Smooth muscle cell (in vitro differentiated cells): ENCODE results near the gene SARDH. TPM values are rescaled to one million over a fixed set of nuclear protein-coding genes. Genes with fewer than 3 reads are reported as not detected.

ENCODE experiments used
- DNase-seq: peaks from one replicate; lab custom pipeline; 2025; ENCODE audit not compliant: unreplicated experiment; lab: John Stamatoyannopoulos, UW
- H2AFZ ChIP-seq: fragments of 200-600 bp; sonication (generic); 2 replicates; pipeline ENCODE4 v1.6.0; 2016; ENCODE audit warnings: antibody characterized with exemption, low read depth, mild to moderate bottlenecking
- H3F3A ChIP-seq: fragments of 200-600 bp; sonication (generic); 2 replicates; pipeline ENCODE4 v1.6.0; 2017; ENCODE audit warnings: antibody characterized with exemption, low read depth
- H3K27ac ChIP-seq: fragments of 200-600 bp; sonication (generic); 2 replicates; pipeline ENCODE4 v1.5.1; 2016; ENCODE audit warnings: low read depth, mild to moderate bottlenecking
- H3K27me3 ChIP-seq: fragments of 200-600 bp; sonication (generic); 2 replicates; pipeline ENCODE4 v1.6.1; 2016; ENCODE audit warnings: low read depth, mild to moderate bottlenecking
- H3K36me3 ChIP-seq: fragments of 200-600 bp; sonication (generic); 2 replicates; pipeline ENCODE4 v1.5.1; 2016; ENCODE audit warnings: low read depth
- H3K4me1 ChIP-seq: fragments of 200-600 bp; sonication (generic); 2 replicates; pipeline ENCODE4 v1.5.1; 2016; ENCODE audit warnings: low read depth
- H3K4me2 ChIP-seq: fragments of 200-600 bp; sonication (generic); 2 replicates; pipeline ENCODE4 v1.6.0; 2016; ENCODE audit warnings: mild to moderate bottlenecking
- H3K4me3 ChIP-seq: fragments of 200-600 bp; sonication (generic); 2 replicates; pipeline ENCODE4 v1.5.1; 2016; ENCODE audit warnings: mild to moderate bottlenecking
- H3K79me2 ChIP-seq: fragments of 200-600 bp; sonication (generic); 2 replicates; pipeline ENCODE4 v1.6.0; 2016; ENCODE audit warnings: low read depth, mild to moderate bottlenecking
- H3K9ac ChIP-seq: fragments of 200-600 bp; sonication (generic); 2 replicates; pipeline ENCODE4 v1.6.0; 2016; ENCODE audit warnings: low read depth
- H3K9me3 ChIP-seq: fragments of 200-600 bp; sonication (generic); replicated peaks from 2 replicates; pipeline ENCODE4 v1.5.1; 2016; ENCODE audit warnings: low read depth
- H4K20me1 ChIP-seq: fragments of 200-600 bp; sonication (generic); 2 replicates; pipeline ENCODE4 v1.6.0; 2016; ENCODE audit warnings: low read depth
- WGBS: methylation state at CpG from one replicate; pipeline ENCODE4 v1.1.7; 2016; ENCODE audit warnings: low lambda C conversion rate; 5-methylcytosine and 5-hydroxymethylcytosine counted together
- polyA plus RNA-seq: library from polyadenylated mRNA; unstranded; fragments of >200 nt; fragmentation: Nextera tagmentation; extraction: Ambion mirVana; gene quantifications from 2 replicates; pipeline ENCODE4 v1.2.1, GENCODE V29; 2016
- total RNA-seq: library from RNA; depleted of rRNA; stranded (reverse); fragments of >200 nt; gene quantifications from 2 replicates; pipeline ENCODE4 v1.2.3, GENCODE V29; 2014
- TF ChIP-seq, protein P1 (sequence below): fragments of 200-600 bp; sonication (generic); IDR thresholded peaks from 2 replicates; pipeline ENCODE4 v1.5.1; 2017; ENCODE audit warnings: borderline replicate concordance, mild to moderate bottlenecking, antibody characterized with exemption; ENCODE audit not compliant: insufficient read depth, poor library complexity, severe bottlenecking

Gene SARDH
- total and polyA plus RNA-seq, 2 experiments from 2014 or later: 3.3 to 10.1 TPM

DNA sequence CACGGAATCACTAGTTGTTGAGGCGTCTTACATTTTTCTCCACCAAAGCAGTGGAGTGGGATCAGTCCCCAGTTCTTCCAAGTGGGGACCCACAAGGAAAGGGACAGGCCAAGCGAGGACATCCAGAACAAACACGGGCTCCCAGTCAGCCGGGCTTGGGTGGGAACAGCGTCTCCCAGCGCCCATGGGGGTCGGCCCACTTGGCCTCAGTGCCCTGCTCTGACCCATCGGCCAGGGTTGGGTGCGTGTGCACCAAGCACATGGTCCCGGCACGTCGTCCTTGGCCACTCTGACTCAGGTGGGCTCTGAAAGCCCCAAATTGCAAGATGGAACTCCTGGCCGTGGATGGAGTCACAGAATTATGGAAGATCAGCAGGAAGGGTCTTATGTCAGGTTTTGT is 64.1 kb downstream of the SARDH start:
- Histone ChIP-seq H3K4me1 (no peaks in the 10 kb centered on the region), H3F3A (no peaks in the 10 kb centered on the region), H3K27ac (no peak overlapping the region), H3K36me3 (no peaks in the 10 kb centered on the region), H3K27me3 (no peaks in the 10 kb centered on the region), H3K4me2 (no peak overlapping the region), H3K4me3 (no peak overlapping the region), H3K9me3 (no peaks in the 10 kb centered on the region), H4K20me1 (no peaks in the 10 kb centered on the region), H3K79me2 (no peaks in the 10 kb centered on the region), H3K9ac (no peak overlapping the region), H2AFZ (no peak overlapping the region)
- WGBS: 96% methylated on average over 14 of the region's 14 CpGs
- DNase-seq: no peak
- TF ChIP-seq, protein P1, sequence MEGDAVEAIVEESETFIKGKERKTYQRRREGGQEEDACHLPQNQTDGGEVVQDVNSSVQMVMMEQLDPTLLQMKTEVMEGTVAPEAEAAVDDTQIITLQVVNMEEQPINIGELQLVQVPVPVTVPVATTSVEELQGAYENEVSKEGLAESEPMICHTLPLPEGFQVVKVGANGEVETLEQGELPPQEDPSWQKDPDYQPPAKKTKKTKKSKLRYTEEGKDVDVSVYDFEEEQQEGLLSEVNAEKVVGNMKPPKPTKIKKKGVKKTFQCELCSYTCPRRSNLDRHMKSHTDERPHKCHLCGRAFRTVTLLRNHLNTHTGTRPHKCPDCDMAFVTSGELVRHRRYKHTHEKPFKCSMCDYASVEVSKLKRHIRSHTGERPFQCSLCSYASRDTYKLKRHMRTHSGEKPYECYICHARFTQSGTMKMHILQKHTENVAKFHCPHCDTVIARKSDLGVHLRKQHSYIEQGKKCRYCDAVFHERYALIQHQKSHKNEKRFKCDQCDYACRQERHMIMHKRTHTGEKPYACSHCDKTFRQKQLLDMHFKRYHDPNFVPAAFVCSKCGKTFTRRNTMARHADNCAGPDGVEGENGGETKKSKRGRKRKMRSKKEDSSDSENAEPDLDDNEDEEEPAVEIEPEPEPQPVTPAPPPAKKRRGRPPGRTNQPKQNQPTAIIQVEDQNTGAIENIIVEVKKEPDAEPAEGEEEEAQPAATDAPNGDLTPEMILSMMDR: no peak

DNA sequence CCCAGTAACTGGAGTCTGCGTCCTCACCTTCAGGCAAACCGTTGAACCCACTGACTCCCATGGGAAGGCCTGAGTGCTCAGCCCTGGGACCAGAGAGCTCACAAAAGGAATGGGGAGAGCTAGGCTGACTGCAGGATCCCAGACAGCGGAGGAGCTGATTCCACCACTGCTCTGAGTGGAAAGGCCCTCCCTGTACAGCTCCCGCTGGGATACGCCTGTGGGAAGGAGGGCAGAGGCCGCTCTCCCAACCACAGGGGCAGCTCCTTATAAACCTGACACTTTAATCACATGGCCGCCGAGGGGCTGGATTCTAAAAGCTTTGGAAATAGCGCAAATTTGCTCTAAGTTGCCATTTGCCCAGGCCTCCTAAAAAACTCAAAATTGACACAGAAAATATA is 64.9 kb downstream of the SARDH start:
- H3K27ac ChIP-seq: no peak overlapping the region
- DNase-seq: no peak

DNA sequence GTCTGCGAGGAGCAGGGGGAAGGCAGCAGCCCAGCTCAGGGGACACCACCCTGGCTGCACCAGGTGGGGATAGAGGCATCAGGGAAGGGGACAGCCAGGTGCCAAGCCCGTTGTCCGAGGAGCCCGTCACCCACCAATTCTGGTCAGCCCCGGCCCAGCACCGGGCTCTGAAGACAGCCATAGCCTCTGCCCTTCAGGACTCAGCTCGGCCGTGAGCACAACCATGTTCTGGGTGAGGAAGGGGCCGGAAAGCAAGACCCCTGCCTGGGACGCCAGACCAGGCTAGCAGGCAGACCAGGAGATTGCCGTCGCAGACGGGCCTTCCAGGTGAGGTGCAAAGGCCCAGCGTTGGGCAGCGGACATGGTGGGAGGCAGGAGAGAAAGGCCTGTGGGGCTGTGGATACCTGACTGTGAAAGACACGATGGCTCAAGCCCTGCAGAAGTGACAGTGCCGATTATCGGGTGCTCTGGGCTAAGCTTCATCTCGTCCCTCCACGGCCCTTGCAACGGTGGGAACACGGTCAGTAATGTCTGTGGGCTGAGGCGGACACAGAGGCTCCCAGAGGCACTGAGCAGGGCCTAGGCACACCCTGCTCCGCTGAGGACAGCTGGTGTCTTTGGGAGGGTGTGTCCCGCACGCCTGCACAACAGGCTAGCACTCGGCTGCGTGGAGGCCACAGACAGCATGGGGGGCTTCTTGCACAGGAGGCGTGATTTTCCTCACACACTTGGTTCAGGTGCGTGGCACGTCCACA is 65.5 kb downstream of the SARDH start:
- WGBS: 96% methylated on average over 31 of the region's 31 CpGs
- TF ChIP-seq, protein P1: no peak
- H2AFZ ChIP-seq: no peak overlapping the region
- no peaks in the 10 kb centered on the region for H3F3A ChIP-seq
- no peak overlapping the region for H3K9ac ChIP-seq
- no peaks in the 10 kb centered on the region for H3K9me3 ChIP-seq
- no peaks in the 10 kb centered on the region for H3K79me2 ChIP-seq
- no peak overlapping the region for H3K27ac ChIP-seq
- DNase-seq: no peak
- H3K4me3 ChIP-seq: no peak overlapping the region
- no peak overlapping the region for H3K4me2 ChIP-seq
- no peaks in the 10 kb centered on the region for H3K4me1 ChIP-seq
- H3K36me3 ChIP-seq: no peaks in the 10 kb centered on the region
- H4K20me1 ChIP-seq: no peaks in the 10 kb centered on the region
- H3K27me3 ChIP-seq: no peaks in the 10 kb centered on the region

More for the DNA sequence above, 64.9 kb downstream of the SARDH start:
- Histone ChIP-seq H3K79me2 (no peaks in the 10 kb centered on the region), H2AFZ (no peak overlapping the region), H3K4me3 (no peak overlapping the region), H3K4me2 (no peak overlapping the region), H3K9me3 (no peaks in the 10 kb centered on the region), H3F3A (no peaks in the 10 kb centered on the region), H3K27me3 (no peaks in the 10 kb centered on the region), H3K36me3 (no peaks in the 10 kb centered on the region), H3K4me1 (no peaks in the 10 kb centered on the region), H3K9ac (no peak overlapping the region), H4K20me1 (no peaks in the 10 kb centered on the region)
- TF ChIP-seq, protein P1: no peak
- 65% methylated on average over 9 of the region's 9 CpGs for WGBS

DNA sequence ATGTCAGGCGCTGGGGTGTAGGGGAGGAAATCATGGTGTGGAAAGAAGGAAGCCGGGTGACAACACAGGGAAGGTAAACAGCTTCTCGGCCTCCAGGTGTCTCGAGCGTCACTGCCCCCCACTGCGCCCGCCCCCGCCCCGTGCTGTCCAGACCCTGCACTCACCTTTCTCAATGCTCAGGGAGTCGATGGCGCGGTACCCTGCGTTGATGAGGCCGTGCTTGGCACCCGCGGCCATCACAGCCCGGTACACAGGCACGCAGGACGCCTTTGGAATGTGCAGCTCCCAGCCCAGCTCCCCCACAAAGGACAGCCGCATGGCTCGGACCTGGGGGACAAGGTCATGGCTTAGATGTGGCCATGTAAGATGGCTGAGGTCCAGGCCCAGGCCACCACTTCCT is 66.8 kb downstream of the SARDH start:
- Histone ChIP-seq H3K36me3 (no peaks in the 10 kb centered on the region), H3K4me2 (no peak overlapping the region), H3K79me2 (no peaks in the 10 kb centered on the region), H2AFZ (no peak overlapping the region), H4K20me1 (no peaks in the 10 kb centered on the region), H3K9me3 (no peaks in the 10 kb centered on the region), H3F3A (no peaks in the 10 kb centered on the region), H3K4me3 (no peak overlapping the region), H3K27ac (no peak overlapping the region), H3K4me1 (no peaks in the 10 kb centered on the region), H3K9ac (no peak overlapping the region), H3K27me3 (no peaks in the 10 kb centered on the region)
- TF ChIP-seq, protein P1: no peak
- WGBS: over 99% methylated on average over 12 of the region's 21 CpGs
- no peak for DNase-seq
